WTC11 (cell line): ENCODE measurements around the gene ALOXE3. TPM values are rescaled to one million over a fixed set of nuclear protein-coding genes. Genes with fewer than 3 reads are reported as not detected.

Source experiments
- ATAC-seq: fragments of 200-7000 bp; cut with Tn5 transposase; 2 replicates; pipeline ENCODE4 v1.10.0; 2021; ENCODE audit warnings: mild to moderate bottlenecking, moderate library complexity
- CTCF ChIA-PET: fragments of 300-600 bp; sonication (Branson Sonifier 250); formaldehyde crosslinking; loops from one replicate; lab custom pipeline; 2021; ENCODE audit warnings: antibody characterized with exemption; lab: Charles Lee
- POLR2A ChIA-PET: fragments of 350-600 bp; sonication (Branson Sonifier 250); formaldehyde crosslinking; loops from one replicate; lab custom pipeline; 2021; ENCODE audit warnings: antibody characterized with exemption; lab: Charles Lee
- DNase-seq: peaks from one replicate; pipeline ENCODE4 v3.0.0; 2021; ENCODE audit warnings: low spot score
- H3K27ac Mint-ChIP-seq: 2 replicates; pipeline ENCODE4 v1.8.0; 2021; ENCODE audit warnings: mixed read lengths
- H3K27me3 Mint-ChIP-seq: 2 replicates; pipeline ENCODE4 v1.8.0; 2021; ENCODE audit warnings: low read depth, mild to moderate bottlenecking, moderate library complexity, mixed read lengths
- H3K36me3 Mint-ChIP-seq: 2 replicates; pipeline ENCODE4 v1.8.0; 2021; ENCODE audit warnings: mixed read lengths
- H3K4me1 Mint-ChIP-seq: 2 replicates; pipeline ENCODE4 v1.8.0; 2022; ENCODE audit warnings: mixed read lengths
- H3K4me3 Mint-ChIP-seq: 2 replicates; pipeline ENCODE4 v1.8.0; 2021; ENCODE audit warnings: mild to moderate bottlenecking, moderate library complexity, mixed read lengths
- H3K9me3 Mint-ChIP-seq: 2 replicates; pipeline ENCODE4 v1.8.0; 2021; ENCODE audit warnings: mixed read lengths
- ETV6 ChIP-seq: sonication (generic); formaldehyde crosslinking; IDR thresholded peaks from 2 replicates; pipeline ENCODE4 v1.8.1; 2022; ENCODE audit warnings: mild to moderate bottlenecking, missing genetic modification reagents
- GRHL2 ChIP-seq: fragments of 250-450 bp; sonication (Bioruptor Pico); IDR thresholded peaks from 2 replicates; pipeline ENCODE4 v1.8.0; 2022; ENCODE audit warnings: mild to moderate bottlenecking, moderate library complexity; ENCODE audit not compliant: insufficient replicate concordance, severe bottlenecking
- ZNF232 ChIP-seq: sonication (generic); formaldehyde crosslinking; IDR thresholded peaks from 2 replicates; pipeline ENCODE4 v1.8.0; 2022; ENCODE audit warnings: mild to moderate bottlenecking, missing genetic modification reagents
- total RNA-seq: library from RNA; stranded (reverse); gene quantifications from 3 replicates; pipeline ENCODE4 v1.2.3, GENCODE V29; 2021
- TF ChIP-seq, protein P1 (sequence below): sonication (generic); formaldehyde crosslinking; IDR thresholded peaks from 2 replicates; pipeline ENCODE4 v1.8.0; 2023; ENCODE audit warnings: missing genetic modification reagents, mild to moderate bottlenecking, borderline replicate concordance
- TF ChIP-seq, protein P2 (sequence below): sonication (generic); formaldehyde crosslinking; IDR thresholded peaks from 2 replicates; pipeline ENCODE4 v1.8.0; 2022; ENCODE audit warnings: mild to moderate bottlenecking, missing genetic modification reagents
- TF ChIP-seq, protein P3 (sequence below): sonication (generic); formaldehyde crosslinking; IDR thresholded peaks from 2 replicates; pipeline ENCODE4 v1.8.0; 2022; ENCODE audit warnings: missing genetic modification reagents
- TF ChIP-seq, protein P4 (sequence below): fragments of 250-450 bp; sonication (Bioruptor Pico); IDR thresholded peaks from 2 replicates; pipeline ENCODE4 v1.9.0; 2021; ENCODE audit warnings: mild to moderate bottlenecking, borderline replicate concordance
- TF ChIP-seq, protein P5 (sequence below): sonication (generic); formaldehyde crosslinking; IDR thresholded peaks from 2 replicates; pipeline ENCODE4 v1.8.0; 2023; ENCODE audit warnings: mild to moderate bottlenecking, missing genetic modification reagents
- TF ChIP-seq, protein P6 (sequence below): sonication (generic); formaldehyde crosslinking; IDR thresholded peaks from 2 replicates; pipeline ENCODE4 v1.8.0; 2022; ENCODE audit warnings: mild to moderate bottlenecking, missing genetic modification reagents

Gene ALOXE3
- total RNA-seq, 1 experiment from 2014 or later: 0.81 TPM

DNA sequence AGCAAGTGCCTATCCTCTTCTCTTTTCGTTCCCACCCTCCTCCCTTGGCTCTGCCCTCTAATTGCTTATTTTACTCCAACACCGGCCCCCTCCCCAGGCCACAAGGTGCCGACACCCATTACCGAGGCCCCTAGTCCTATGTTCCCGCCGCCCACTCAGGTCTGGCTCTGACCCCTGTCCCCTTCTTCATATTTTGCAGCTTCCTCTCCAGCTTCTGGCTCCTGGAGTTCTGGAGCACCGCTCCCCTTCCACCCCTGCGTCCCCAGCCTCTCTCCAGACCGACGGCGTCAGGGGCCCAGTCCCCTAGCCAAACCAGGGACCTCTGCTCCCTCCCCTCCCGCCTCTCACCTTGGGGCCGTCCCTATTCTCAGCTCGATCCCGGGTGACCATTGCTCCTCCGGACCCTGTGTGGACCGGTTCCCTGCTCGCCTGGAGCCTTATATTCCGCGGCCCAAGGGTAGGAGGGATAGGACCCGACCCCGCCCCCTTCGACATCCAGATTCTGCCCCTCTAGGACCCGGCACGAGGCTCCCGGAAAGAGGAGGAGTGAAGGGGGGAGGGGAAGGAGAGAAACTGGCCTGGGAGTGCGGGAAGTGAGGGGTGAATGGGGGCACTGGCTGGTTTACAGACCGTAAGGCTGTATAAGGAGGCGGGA lies 5.5 kb upstream of the ALOXE3 start, which contains the start of gene HES7 (continued):
- TF ChIP-seq, protein P1, sequence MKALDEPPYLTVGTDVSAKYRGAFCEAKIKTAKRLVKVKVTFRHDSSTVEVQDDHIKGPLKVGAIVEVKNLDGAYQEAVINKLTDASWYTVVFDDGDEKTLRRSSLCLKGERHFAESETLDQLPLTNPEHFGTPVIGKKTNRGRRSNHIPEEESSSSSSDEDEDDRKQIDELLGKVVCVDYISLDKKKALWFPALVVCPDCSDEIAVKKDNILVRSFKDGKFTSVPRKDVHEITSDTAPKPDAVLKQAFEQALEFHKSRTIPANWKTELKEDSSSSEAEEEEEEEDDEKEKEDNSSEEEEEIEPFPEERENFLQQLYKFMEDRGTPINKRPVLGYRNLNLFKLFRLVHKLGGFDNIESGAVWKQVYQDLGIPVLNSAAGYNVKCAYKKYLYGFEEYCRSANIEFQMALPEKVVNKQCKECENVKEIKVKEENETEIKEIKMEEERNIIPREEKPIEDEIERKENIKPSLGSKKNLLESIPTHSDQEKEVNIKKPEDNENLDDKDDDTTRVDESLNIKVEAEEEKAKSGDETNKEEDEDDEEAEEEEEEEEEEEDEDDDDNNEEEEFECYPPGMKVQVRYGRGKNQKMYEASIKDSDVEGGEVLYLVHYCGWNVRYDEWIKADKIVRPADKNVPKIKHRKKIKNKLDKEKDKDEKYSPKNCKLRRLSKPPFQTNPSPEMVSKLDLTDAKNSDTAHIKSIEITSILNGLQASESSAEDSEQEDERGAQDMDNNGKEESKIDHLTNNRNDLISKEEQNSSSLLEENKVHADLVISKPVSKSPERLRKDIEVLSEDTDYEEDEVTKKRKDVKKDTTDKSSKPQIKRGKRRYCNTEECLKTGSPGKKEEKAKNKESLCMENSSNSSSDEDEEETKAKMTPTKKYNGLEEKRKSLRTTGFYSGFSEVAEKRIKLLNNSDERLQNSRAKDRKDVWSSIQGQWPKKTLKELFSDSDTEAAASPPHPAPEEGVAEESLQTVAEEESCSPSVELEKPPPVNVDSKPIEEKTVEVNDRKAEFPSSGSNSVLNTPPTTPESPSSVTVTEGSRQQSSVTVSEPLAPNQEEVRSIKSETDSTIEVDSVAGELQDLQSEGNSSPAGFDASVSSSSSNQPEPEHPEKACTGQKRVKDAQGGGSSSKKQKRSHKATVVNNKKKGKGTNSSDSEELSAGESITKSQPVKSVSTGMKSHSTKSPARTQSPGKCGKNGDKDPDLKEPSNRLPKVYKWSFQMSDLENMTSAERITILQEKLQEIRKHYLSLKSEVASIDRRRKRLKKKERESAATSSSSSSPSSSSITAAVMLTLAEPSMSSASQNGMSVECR: peak; percentile 57; the same call in 1 of the 2 replicates

DNA sequence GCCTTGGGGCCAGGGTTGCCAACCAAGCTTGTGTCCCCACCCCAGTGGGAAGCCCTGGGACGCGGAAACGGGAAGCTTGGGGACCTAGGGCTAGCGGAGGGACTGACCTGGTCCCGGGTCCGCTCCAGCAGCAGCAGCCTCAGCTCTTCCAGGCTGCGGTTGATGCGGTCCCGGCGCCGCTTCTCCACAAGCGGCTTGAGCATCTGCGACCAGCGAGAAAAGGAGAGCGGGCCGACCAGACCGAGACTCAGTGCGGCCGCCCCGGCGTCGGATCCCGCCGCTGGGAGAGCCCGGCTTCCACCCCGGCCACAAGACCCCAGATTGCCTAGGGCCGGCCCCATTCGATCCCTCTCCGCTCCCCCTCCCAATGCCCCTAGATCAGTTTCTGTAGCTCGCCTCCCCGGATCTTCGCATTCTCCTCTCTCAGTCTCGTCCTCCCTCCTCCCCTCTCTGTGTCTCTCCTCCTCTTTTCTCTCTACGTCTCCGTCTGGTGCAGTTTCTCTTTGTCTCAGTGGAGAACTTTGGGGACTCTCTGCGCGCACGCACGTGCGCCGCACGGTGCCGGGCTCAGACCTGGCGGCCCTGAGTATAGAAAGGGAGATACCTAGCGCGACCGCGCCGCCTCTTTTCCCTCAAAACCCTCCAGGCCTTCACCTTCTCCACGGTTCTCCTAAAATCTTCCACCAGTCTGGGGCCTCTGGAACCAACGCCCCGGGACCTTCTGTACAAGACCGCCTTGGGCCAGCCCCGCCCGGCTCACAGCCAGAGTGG lies 4.8 kb upstream of the ALOXE3 start:
- Mint-ChIP-seq H3K9me3 (no peaks in the 10 kb centered on the region), H3K4me1 (peaks cover 23% of the 10 kb centered on the region), H3K36me3 (no peaks in the 10 kb centered on the region), H3K27me3 (peaks cover 71% of the 10 kb centered on the region), H3K27ac (no peak overlapping the region), H3K4me3 (peak overlapping the region; percentile 85)
- POLR2A ChIA-PET: interaction anchor here (0.6 to 2.5 kb wide), 8 partner anchors 11 to 194 kb away, joined by 3 to 7 read pairs (median 4); partner anchors contain the start of genes BORCS6 and PER1
- TF ChIP-seq, protein P2, sequence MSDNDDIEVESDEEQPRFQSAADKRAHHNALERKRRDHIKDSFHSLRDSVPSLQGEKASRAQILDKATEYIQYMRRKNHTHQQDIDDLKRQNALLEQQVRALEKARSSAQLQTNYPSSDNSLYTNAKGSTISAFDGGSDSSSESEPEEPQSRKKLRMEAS (CRISPR knock-in tag): 0 out of 2 replicates have a peak, but pooled peaks have one; percentile 4
- TF ChIP-seq, protein P3, sequence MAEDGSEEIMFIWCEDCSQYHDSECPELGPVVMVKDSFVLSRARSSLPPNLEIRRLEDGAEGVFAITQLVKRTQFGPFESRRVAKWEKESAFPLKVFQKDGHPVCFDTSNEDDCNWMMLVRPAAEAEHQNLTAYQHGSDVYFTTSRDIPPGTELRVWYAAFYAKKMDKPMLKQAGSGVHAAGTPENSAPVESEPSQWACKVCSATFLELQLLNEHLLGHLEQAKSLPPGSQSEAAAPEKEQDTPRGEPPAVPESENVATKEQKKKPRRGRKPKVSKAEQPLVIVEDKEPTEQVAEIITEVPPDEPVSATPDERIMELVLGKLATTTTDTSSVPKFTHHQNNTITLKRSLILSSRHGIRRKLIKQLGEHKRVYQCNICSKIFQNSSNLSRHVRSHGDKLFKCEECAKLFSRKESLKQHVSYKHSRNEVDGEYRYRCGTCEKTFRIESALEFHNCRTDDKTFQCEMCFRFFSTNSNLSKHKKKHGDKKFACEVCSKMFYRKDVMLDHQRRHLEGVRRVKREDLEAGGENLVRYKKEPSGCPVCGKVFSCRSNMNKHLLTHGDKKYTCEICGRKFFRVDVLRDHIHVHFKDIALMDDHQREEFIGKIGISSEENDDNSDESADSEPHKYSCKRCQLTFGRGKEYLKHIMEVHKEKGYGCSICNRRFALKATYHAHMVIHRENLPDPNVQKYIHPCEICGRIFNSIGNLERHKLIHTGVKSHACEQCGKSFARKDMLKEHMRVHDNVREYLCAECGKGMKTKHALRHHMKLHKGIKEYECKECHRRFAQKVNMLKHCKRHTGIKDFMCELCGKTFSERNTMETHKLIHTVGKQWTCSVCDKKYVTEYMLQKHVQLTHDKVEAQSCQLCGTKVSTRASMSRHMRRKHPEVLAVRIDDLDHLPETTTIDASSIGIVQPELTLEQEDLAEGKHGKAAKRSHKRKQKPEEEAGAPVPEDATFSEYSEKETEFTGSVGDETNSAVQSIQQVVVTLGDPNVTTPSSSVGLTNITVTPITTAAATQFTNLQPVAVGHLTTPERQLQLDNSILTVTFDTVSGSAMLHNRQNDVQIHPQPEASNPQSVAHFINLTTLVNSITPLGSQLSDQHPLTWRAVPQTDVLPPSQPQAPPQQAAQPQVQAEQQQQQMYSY (CRISPR knock-in tag): 0 out of 2 replicates have a peak, but pooled peaks have one; percentile 8
- TF ChIP-seq ETV6 (CRISPR knock-in tag): peak; percentile 32; the same call in 1 of the 2 replicates
- TF ChIP-seq, protein P4, sequence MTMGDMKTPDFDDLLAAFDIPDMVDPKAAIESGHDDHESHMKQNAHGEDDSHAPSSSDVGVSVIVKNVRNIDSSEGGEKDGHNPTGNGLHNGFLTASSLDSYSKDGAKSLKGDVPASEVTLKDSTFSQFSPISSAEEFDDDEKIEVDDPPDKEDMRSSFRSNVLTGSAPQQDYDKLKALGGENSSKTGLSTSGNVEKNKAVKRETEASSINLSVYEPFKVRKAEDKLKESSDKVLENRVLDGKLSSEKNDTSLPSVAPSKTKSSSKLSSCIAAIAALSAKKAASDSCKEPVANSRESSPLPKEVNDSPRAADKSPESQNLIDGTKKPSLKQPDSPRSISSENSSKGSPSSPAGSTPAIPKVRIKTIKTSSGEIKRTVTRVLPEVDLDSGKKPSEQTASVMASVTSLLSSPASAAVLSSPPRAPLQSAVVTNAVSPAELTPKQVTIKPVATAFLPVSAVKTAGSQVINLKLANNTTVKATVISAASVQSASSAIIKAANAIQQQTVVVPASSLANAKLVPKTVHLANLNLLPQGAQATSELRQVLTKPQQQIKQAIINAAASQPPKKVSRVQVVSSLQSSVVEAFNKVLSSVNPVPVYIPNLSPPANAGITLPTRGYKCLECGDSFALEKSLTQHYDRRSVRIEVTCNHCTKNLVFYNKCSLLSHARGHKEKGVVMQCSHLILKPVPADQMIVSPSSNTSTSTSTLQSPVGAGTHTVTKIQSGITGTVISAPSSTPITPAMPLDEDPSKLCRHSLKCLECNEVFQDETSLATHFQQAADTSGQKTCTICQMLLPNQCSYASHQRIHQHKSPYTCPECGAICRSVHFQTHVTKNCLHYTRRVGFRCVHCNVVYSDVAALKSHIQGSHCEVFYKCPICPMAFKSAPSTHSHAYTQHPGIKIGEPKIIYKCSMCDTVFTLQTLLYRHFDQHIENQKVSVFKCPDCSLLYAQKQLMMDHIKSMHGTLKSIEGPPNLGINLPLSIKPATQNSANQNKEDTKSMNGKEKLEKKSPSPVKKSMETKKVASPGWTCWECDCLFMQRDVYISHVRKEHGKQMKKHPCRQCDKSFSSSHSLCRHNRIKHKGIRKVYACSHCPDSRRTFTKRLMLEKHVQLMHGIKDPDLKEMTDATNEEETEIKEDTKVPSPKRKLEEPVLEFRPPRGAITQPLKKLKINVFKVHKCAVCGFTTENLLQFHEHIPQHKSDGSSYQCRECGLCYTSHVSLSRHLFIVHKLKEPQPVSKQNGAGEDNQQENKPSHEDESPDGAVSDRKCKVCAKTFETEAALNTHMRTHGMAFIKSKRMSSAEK (CRISPR knock-in tag): no peak
- DNase-seq (peak; percentile 35), ATAC-seq (no peak)
- CTCF ChIA-PET: interaction anchor here (0.9 to 9.8 kb wide), 13 partner anchors 11 to 101 kb away, joined by 3 to 118 read pairs (median 6); partner anchors contain the start of gene AURKB

DNA sequence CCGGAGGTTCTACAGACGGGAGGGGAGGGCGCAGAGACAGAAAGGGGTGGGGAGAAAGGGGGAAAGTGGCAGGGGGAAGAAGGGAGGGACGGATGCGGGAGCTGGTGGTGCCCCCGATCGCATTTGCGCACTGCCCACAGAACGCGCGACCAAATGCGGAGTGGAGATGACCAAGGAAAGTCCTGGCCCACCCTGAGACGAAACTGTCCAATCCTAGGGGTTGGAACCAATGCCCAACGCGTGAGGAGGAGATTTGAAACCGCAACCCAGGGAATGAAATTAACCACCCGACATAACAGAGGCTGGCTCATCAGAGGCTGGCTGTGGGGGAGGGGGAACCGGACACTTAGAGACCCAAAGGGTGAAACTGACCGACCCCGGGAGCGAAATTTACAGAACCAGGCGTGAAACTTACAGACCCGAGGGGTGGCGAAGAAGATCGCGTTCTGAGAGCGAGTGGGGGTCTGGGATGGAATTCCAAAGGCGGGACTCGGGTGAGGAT lies 4.2 kb upstream of the ALOXE3 start:
- ATAC-seq: no peak
- Mint-ChIP-seq H3K27ac (no peak overlapping the region), H3K9me3 (no peaks in the 10 kb centered on the region), H3K4me3 (peak overlapping the region; percentile 85), H3K27me3 (peaks cover 71% of the 10 kb centered on the region), H3K4me1 (peaks cover 23% of the 10 kb centered on the region), H3K36me3 (no peaks in the 10 kb centered on the region)
- DNase-seq: peak; percentile 77
- POLR2A ChIA-PET: interaction anchor here (0.6 to 2.5 kb wide), 8 partner anchors 11 to 210 kb away, joined by 3 to 9 read pairs (median 4); no protein-coding TSS in a partner anchor
- CTCF ChIA-PET: interaction anchor here (0.7 to 9.8 kb wide), 18 partner anchors 12 to 191 kb away, joined by 3 to 118 read pairs (median 4); partner anchors contain the start of genes AURKB, CNTROB and TRAPPC1
- TF ChIP-seq, protein P5, sequence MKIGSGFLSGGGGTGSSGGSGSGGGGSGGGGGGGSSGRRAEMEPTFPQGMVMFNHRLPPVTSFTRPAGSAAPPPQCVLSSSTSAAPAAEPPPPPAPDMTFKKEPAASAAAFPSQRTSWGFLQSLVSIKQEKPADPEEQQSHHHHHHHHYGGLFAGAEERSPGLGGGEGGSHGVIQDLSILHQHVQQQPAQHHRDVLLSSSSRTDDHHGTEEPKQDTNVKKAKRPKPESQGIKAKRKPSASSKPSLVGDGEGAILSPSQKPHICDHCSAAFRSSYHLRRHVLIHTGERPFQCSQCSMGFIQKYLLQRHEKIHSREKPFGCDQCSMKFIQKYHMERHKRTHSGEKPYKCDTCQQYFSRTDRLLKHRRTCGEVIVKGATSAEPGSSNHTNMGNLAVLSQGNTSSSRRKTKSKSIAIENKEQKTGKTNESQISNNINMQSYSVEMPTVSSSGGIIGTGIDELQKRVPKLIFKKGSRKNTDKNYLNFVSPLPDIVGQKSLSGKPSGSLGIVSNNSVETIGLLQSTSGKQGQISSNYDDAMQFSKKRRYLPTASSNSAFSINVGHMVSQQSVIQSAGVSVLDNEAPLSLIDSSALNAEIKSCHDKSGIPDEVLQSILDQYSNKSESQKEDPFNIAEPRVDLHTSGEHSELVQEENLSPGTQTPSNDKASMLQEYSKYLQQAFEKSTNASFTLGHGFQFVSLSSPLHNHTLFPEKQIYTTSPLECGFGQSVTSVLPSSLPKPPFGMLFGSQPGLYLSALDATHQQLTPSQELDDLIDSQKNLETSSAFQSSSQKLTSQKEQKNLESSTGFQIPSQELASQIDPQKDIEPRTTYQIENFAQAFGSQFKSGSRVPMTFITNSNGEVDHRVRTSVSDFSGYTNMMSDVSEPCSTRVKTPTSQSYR (CRISPR knock-in tag): peak; percentile 83; the same call in 1 of the 2 replicates
- TF ChIP-seq, protein P6, sequence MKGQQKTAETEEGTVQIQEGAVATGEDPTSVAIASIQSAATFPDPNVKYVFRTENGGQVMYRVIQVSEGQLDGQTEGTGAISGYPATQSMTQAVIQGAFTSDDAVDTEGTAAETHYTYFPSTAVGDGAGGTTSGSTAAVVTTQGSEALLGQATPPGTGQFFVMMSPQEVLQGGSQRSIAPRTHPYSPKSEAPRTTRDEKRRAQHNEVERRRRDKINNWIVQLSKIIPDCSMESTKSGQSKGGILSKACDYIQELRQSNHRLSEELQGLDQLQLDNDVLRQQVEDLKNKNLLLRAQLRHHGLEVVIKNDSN (CRISPR knock-in tag): 0 out of 2 replicates have a peak, but pooled peaks have one; percentile 12
- TF ChIP-seq ZNF232 (CRISPR knock-in tag) (0 out of 2 replicates have a peak, but pooled peaks have one; percentile 36), GRHL2 (CRISPR knock-in tag) (no peak)
